ENCODE measurements around the gene SDC3.

DNA sequence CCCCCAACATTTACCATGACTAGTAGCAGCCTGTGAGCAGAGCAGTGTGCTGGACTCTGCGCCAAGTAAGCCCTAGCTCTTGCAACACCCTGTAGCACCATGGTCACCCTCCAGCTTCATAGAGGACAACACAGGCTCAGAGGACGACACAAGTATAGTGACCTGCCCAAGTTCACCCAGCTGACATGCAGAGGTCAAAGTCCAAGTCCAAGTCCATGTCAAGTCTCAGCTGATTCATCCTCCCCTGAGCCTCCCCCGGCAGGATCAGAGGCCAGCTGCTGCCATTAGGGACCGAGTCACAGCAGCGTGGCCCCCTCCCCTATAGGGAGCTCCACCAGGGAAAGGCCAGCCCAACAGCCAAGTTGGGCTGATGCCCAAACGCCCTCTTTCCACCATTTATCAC lies 15.9 kb downstream of the SDC3 start:
- TF ChIP-seq, protein P1, sequence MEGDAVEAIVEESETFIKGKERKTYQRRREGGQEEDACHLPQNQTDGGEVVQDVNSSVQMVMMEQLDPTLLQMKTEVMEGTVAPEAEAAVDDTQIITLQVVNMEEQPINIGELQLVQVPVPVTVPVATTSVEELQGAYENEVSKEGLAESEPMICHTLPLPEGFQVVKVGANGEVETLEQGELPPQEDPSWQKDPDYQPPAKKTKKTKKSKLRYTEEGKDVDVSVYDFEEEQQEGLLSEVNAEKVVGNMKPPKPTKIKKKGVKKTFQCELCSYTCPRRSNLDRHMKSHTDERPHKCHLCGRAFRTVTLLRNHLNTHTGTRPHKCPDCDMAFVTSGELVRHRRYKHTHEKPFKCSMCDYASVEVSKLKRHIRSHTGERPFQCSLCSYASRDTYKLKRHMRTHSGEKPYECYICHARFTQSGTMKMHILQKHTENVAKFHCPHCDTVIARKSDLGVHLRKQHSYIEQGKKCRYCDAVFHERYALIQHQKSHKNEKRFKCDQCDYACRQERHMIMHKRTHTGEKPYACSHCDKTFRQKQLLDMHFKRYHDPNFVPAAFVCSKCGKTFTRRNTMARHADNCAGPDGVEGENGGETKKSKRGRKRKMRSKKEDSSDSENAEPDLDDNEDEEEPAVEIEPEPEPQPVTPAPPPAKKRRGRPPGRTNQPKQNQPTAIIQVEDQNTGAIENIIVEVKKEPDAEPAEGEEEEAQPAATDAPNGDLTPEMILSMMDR (IDR thresholded peaks at IDR 0.05): no peak
- no peak for TF ChIP-seq EZH2 (IDR thresholded peaks at IDR 0.05; ENCODE audit: borderline replicate concordance, insufficient read depth, low read depth, low read length, poor library complexity, severe bottlenecking)

Data from B cell (primary cell).